Gastroesophageal sphincter (tissue), 4 donors: ENCODE results near the gene RALA. TPM values are rescaled to one million over a fixed set of nuclear protein-coding genes. Genes with fewer than 3 reads are reported as not detected.

Experiments used
- ATAC-seq: fragments of 150-250 bp; one replicate; pipeline ENCODE4 v1.9.1; 2016; ENCODE audit warnings: mild to moderate bottlenecking, moderate library complexity
- H3K27ac ChIP-seq, 4 donors: fragments of 200-600 bp; sonication (generic) in 3 of 4; 1 replicate in 3 of 4; 2 replicates in 1 of 4; pipeline ENCODE4 v1.5.1; 2016 to 2019
- H3K27me3 ChIP-seq: fragments of 200-600 bp; sonication (generic); one replicate; pipeline ENCODE4 v1.5.1; 2019
- H3K36me3 ChIP-seq, 2 donors: fragments of 200-600 bp; sonication (generic); one replicate each; pipeline ENCODE4 v1.5.1; 2019; ENCODE audit warnings: control low read depth in 1 of 2
- H3K4me1 ChIP-seq, 3 donors: fragments of 200-600 bp; sonication (generic); 1 replicate in 2 of 3; 2 replicates in 1 of 3; pipeline ENCODE4 v1.5.1; 2016 to 2019; ENCODE audit warnings: control low read depth in 2 of 3
- H3K4me3 ChIP-seq, 2 donors: fragments of 200-600 bp; sonication (generic); one replicate each; pipeline ENCODE4 v1.5.1; 2019; ENCODE audit warnings: mild to moderate bottlenecking in 1 of 2, moderate library complexity in 1 of 2
- H3K9me3 ChIP-seq, 3 donors: fragments of 200-600 bp; sonication (generic); one replicate each; pipeline ENCODE4 v1.5.1; 2017 to 2019; ENCODE audit warnings: control low read depth in 2 of 3
- CTCF ChIP-seq, 4 experiments: fragments of 200-600 bp in 2 of 4; fragments of 450-650 bp in 2 of 4; sonication (generic) in 1 of 4; IDR thresholded peaks; one replicate each; pipeline ENCODE4 v1.5.1; 2017 to 2019; ENCODE audit warnings: antibody characterized with exemption in 4 of 4, mild to moderate bottlenecking in 2 of 4, moderate library complexity in 2 of 4
- EP300 ChIP-seq: sonication (generic); formaldehyde crosslinking; IDR thresholded peaks from one replicate; pipeline ENCODE4 v1.6.1; 2017; ENCODE audit warnings: antibody characterized with exemption, mild to moderate bottlenecking
- POLR2A ChIP-seq, 2 donors: fragments of 450-650 bp; IDR thresholded peaks; one replicate each; pipeline ENCODE4 v1.6.1; 2017; ENCODE audit warnings: antibody characterized with exemption in 2 of 2, mild to moderate bottlenecking in 2 of 2, moderate library complexity in 1 of 2
- POLR2AphosphoS5 ChIP-seq: sonication (generic); formaldehyde crosslinking; IDR thresholded peaks from one replicate; pipeline ENCODE4 v1.6.1; 2017; ENCODE audit warnings: antibody characterized with exemption
- WGBS, 2 donors: methylation state at CpG; one replicate each; pipeline ENCODE4 v1.1.5; 2018; ENCODE audit warnings: low coverage in 1 of 2; 5-methylcytosine and 5-hydroxymethylcytosine counted together
- total RNA-seq, 4 donors: library from RNA; depleted of rRNA; stranded (reverse); fragments of >200 nt; gene quantifications; one replicate each; pipeline ENCODE4 v1.1.0, GENCODE V29; 2016

Gene RALA
- total RNA-seq, 4 donors from 2014 or later = 16.6 to 30.7 (median 21.0) TPM

GRCh38 chr7:39633563-39634477 lies 10.4 kb downstream of the RALA start:
- no peak overlapping the region for H3K4me3 ChIP-seq
- no peak overlapping the region for H3K27ac ChIP-seq
- peaks cover 0 to 20% (median 0%) of the 10 kb centered on the region in 3 donors for H3K4me1 ChIP-seq
- no peak for ATAC-seq
- H3K27me3 ChIP-seq = no peaks in the 10 kb centered on the region
- H3K36me3 ChIP-seq = peaks cover 0 to 20% of the 10 kb centered on the region in 2 donors
- H3K9me3 ChIP-seq = no peaks in the 10 kb centered on the region
- WGBS, 2 donors = 85 to 86% methylated on average over 1 to 3 of the region's 3 CpGs
- TF ChIP-seq POLR2AphosphoS5 = no peak
- TF ChIP-seq POLR2A (IDR thresholded peaks at IDR 0.05) = no peak

GRCh38 chr7:39634478-39634805 lies 11.1 kb downstream of the RALA start:
- Histone ChIP-seq H3K27me3 (no peaks in the 10 kb centered on the region), H3K27ac (no peak overlapping the region)
- TF ChIP-seq POLR2AphosphoS5 = no peak

GRCh38 chr7:39637400-39637799 lies 14.0 kb downstream of the RALA start:
- Histone ChIP-seq H3K27me3 (no peaks in the 10 kb centered on the region), H3K4me1 (peaks cover 0 to 26% (median 0%) of the 10 kb centered on the region in 3 donors), H3K9me3 (no peaks in the 10 kb centered on the region), H3K27ac (no peak overlapping the region), H3K36me3 (peaks cover 0 to 3% of the 10 kb centered on the region in 2 donors), H3K4me3 (no peak overlapping the region)
- TF ChIP-seq POLR2AphosphoS5 (no peak), EP300 (no peak), CTCF (IDR thresholded peaks at IDR 0.05) (no peak), POLR2A (IDR thresholded peaks at IDR 0.05) (no peak)
- no peak for ATAC-seq

More at GRCh38 chr7:39634478-39634805, 11.1 kb downstream of the RALA start:
- ATAC-seq = no peak
- peaks cover 0 to 18% of the 10 kb centered on the region in 2 donors for H3K36me3 ChIP-seq
- H3K4me1 ChIP-seq = peaks cover 0 to 19% (median 0%) of the 10 kb centered on the region in 3 donors
- 27 to 33% methylated on average over 1 of the region's 1 CpG for WGBS, 2 donors
- no peak overlapping the region for H3K4me3 ChIP-seq
- no peaks in the 10 kb centered on the region for H3K9me3 ChIP-seq

GRCh38 chr7:39637963-39638485 lies 14.7 kb downstream of the RALA start:
- no peak for TF ChIP-seq POLR2A (IDR thresholded peaks at IDR 0.05)
- TF ChIP-seq POLR2AphosphoS5 = no peak
- TF ChIP-seq CTCF (IDR thresholded peaks at IDR 0.05) = no peak
- TF ChIP-seq EP300 = no peak

GRCh38 chr7:39642896-39643295 lies 19.5 kb downstream of the RALA start:
- TF ChIP-seq POLR2A (IDR thresholded peaks at IDR 0.05) (no peak), POLR2AphosphoS5 (no peak), CTCF (IDR thresholded peaks at IDR 0.05) (no peak), EP300 (no peak)
- no peak for ATAC-seq

More at GRCh38 chr7:39637963-39638485, 14.7 kb downstream of the RALA start:
- Histone ChIP-seq H3K9me3 (no peaks in the 10 kb centered on the region), H3K4me1 (peaks cover 0 to 25% (median 0%) of the 10 kb centered on the region in 3 donors), H3K4me3 (no peak overlapping the region), H3K36me3 (peaks cover 0 to 3% of the 10 kb centered on the region in 2 donors), H3K27me3 (no peaks in the 10 kb centered on the region), H3K27ac (no peak overlapping the region)
- 75 to 100% methylated on average over 1 of the region's 1 CpG for WGBS, 2 donors
- ATAC-seq = no peak

GRCh38 chr7:39644170-39644569 lies 20.8 kb downstream of the RALA start:
- H3K4me3 ChIP-seq = no peak overlapping the region
- TF ChIP-seq POLR2A (IDR thresholded peaks at IDR 0.05) = no peak
- TF ChIP-seq POLR2AphosphoS5 = no peak
- no peak for TF ChIP-seq EP300
- no peak for TF ChIP-seq CTCF (IDR thresholded peaks at IDR 0.05)
- 0 to 42% methylated on average over 1 of the region's 1 CpG for WGBS, 2 donors

More at GRCh38 chr7:39642896-39643295, 19.5 kb downstream of the RALA start:
- Histone ChIP-seq H3K4me3 (no peak overlapping the region), H3K36me3 (no peaks in the 10 kb centered on the region), H3K27me3 (no peaks in the 10 kb centered on the region), H3K4me1 (peaks cover 0 to 36% (median 0%) of the 10 kb centered on the region in 3 donors), H3K9me3 (no peaks in the 10 kb centered on the region), H3K27ac (no peak overlapping the region)

More at GRCh38 chr7:39644170-39644569, 20.8 kb downstream of the RALA start:
- H3K36me3 ChIP-seq = no peaks in the 10 kb centered on the region
- H3K27me3 ChIP-seq = no peaks in the 10 kb centered on the region
- H3K9me3 ChIP-seq = no peaks in the 10 kb centered on the region
- no peak for ATAC-seq
- no peak overlapping the region for H3K27ac ChIP-seq
- H3K4me1 ChIP-seq = peaks cover 0 to 42% (median 0%) of the 10 kb centered on the region in 3 donors
